Activated CD8-positive, alpha-beta memory T cell treated with anti-CD3 and anti-CD28 coated beads, Interleukin-2, amount 50 U/mL, for 24 hours (primary cell): ENCODE results near the gene WDR59.
A peak's percentile ranks its signal among the peaks of the same experiment; 100 is the strongest.
"Not testable (repeated sequence)": the region's sequence is repeated elsewhere in the genome, so short reads cannot be mapped to it uniquely, and the experiment has no call there.

Experiments
- DNase-seq: peaks from one replicate; pipeline ENCODE4 v3.0.0-alpha.2; 2020; ENCODE audit errors: extremely low read depth

The WDR59 gene, protein sequence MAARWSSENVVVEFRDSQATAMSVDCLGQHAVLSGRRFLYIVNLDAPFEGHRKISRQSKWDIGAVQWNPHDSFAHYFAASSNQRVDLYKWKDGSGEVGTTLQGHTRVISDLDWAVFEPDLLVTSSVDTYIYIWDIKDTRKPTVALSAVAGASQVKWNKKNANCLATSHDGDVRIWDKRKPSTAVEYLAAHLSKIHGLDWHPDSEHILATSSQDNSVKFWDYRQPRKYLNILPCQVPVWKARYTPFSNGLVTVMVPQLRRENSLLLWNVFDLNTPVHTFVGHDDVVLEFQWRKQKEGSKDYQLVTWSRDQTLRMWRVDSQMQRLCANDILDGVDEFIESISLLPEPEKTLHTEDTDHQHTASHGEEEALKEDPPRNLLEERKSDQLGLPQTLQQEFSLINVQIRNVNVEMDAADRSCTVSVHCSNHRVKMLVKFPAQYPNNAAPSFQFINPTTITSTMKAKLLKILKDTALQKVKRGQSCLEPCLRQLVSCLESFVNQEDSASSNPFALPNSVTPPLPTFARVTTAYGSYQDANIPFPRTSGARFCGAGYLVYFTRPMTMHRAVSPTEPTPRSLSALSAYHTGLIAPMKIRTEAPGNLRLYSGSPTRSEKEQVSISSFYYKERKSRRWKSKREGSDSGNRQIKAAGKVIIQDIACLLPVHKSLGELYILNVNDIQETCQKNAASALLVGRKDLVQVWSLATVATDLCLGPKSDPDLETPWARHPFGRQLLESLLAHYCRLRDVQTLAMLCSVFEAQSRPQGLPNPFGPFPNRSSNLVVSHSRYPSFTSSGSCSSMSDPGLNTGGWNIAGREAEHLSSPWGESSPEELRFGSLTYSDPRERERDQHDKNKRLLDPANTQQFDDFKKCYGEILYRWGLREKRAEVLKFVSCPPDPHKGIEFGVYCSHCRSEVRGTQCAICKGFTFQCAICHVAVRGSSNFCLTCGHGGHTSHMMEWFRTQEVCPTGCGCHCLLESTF

DNA sequence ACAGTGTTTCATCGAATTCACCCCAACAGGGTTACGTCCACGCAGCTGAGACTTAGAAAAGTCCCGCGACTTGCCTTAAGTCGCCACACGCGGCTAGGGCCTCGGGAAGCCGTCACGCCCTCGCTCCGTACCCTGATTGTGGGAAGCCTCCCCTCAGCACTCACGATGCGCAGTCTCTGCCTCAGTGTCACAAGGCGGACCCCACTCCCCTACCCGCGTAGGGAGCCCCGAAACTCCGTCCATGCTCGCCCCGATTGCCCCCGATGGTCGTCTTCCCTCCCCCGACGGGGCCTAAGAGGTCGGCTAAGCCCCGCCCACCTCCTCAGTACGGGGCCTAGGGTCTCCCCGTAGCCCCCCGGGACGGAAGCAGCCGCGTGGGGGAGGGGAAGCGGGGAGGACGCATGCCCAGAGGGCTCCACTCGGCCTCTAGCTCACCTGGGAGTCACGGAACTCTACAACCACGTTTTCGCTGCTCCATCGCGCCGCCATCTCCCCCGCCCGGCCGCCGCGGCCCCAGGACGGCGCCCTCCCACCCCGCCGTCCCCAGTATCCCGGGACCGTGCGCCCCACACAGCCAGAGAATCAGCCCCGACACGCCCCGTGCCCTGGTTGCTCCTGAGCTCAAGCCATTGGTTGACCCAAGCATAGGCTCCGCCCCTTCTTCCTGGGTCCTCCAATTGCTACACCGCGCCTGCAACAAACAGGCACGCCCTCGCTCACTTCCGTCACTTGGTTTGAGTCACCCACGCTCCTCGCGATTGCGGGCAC lies at the start of gene WDR59:
Gene WDR59, minus strand, starts transcription at position 595 of the 768 bp plus-strand sequence. Its CDS starts 106 bp downstream, at position 489.
- peak; percentile 98 for DNase-seq

DNA sequence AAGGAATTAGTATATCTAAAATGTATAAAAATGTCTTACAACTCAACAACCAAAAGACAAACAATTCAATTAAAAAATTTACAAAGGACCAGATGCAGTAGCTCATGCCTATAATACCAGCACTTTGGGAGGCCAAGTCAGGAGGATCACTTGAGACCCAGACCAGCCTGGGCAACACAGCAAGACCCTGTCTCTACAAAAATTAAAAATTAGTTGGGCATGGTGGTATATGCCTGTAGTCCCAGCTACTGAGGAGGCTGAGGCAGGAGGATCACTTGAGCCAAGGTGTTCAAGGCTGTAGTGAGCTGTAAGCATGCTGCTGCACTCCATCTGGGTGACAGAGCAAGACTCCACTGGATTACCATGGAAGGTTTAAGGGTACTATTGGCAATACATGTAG lies 47.7 kb upstream of the WDR59 start:
- no peak for DNase-seq

DNA sequence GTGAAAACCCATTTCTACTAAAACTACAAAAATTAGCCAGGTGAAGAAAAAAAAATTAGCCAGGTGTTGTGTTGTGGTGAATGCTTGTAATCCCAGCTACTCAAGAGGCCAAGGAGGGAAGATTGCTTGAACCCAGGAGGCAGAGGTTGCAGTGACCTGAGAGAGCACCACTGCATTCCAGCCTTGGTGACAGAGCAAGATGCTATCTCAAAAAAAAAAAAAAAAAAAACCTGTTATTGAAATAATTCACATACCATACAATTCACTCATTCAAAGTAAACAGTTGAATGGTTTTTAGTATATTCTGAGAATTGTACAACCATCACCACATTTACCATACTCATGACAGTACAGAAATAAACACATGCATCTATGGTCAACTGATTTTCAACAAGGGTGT lies 44.9 kb upstream of the WDR59 start:
- no peak for DNase-seq

DNA sequence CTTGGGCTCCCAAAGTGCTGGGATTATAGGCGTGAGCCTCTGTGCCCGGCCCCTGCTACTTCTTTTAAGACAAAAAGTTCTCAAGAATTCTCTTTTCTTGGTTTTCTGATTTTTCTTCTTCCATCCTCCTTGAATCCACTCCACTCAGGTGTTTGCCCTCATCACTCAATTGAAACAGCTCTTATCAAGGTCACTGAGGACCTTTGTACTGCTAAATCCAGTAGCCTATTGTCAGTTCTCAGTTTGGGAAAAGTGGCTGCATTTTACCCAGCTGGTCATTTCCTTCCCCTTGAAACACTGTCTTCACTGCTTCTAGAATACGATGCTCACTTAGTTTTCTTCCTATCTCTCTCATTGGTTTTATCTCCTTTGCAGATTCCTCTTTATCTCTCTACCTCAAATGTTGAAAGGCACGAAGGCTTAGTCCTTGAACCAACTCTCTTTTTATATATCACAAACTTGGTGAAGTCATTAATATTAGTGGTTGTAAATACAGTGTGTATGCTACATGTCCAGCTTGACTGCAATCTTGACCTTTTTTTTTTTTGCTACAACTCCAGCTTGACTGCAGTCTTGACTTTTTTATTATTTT lies 43.7 kb upstream of the WDR59 start:
- DNase-seq = no peak

DNA sequence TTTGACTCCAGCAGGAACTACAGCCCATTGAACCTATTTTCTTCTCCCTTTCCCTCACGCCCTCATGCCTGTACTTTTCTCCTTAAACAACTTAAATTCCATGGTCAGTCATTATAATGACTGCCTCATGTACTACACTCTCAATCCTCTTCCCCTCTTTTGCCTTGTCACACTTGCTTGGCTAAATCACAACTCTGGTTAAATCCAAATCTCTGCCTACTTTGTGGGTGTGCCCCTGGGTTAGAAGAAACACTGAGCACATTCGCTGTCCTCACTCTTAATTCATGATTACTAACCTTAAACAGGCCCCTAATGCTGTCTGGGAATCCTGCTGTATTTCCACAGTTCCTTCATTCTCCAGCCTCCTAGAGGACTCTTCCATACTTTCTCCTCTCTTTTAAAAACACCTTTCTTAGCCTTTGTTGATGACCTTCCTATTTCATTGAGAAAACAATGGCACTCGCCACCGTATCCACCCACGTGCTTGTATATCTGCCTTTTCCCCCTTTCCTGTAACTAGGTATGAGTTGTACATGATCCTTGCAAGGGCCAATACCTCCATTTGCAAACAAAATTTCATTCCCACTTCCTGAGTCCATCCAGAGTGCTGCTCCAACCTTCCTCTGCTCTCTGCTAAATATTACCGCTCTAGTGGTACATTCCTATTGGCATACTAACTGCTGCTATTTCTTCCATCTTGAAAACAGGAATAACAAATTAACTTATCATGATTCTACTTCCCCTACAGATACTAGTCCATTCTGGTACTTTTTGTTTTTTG lies 42.8 kb upstream of the WDR59 start:
- DNase-seq = no peak

DNA sequence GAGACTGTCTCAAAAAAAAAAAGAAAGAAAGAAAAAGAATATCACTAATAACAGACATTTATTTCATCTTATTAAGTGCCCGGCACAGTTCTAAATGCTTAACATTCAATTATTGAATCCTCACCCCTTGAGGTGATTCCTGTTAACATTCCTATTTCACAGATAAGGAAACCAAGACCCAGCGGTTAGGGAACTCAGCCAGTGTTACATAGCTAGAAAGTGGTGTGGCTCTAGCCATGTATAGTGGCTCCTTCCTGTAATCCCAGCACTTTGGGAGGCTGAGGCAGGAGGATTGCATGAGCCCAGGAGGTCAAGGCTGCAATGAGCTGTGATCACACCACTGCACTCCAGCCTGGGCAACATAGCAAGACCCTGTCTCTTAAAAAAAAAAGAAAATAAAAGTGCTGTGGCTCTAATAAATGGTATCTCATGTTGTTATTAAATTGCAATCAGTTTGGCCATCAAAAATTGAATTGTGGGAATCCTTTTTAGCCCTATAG lies 42.0 kb upstream of the WDR59 start:
- no peak for DNase-seq

DNA sequence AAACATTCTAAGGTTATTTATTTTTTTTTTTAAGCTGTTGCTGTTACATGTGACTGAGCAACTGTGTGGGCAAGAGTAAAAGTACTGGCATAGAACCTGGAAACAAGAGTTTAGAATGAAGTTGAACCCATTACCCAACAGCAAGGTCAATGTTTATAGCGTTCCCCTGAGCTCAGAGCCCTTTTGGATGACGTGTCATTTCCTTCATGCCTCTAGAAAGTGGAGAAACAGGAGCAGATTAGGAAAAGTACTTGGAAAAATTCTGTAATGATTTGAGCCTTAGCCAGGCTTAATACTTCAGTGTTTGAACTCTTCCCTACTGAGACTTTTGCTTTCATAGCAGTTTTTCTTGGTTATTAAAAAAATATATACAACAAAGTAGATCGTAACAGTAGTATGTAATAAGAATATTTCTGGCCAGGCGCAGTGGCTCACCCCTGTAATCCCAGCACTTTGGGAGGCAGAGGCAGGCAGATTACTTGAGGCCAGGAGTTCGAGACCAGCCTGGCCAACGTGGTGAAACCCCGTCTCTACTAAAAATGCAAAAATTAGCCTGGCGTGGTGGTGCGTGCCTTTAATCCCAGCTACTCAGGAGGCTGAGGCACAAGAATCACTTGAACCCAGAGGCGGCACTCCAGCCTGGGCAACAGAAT lies 41.4 kb upstream of the WDR59 start:
- DNase-seq = not testable (repeated sequence)

DNA sequence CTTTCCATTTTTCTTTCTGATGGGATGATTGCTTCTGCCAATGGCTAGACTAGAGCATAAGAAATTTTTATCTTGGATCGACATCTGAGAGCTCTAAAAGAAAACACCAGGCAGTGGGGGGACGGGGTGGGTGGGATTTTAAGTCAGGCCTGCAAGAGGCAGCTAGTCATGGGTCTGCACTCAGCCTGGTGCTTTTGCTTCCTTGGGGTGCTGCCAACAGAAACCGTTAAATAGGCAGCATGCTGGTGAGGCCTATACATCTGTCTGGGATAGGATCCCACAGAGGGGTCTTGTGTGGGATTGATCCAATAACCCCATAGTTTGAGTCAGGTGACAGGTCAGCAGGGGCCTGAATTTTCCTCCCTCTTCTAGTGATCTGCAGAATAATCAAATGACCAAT lies 40.8 kb upstream of the WDR59 start:
- DNase-seq = no peak

DNA sequence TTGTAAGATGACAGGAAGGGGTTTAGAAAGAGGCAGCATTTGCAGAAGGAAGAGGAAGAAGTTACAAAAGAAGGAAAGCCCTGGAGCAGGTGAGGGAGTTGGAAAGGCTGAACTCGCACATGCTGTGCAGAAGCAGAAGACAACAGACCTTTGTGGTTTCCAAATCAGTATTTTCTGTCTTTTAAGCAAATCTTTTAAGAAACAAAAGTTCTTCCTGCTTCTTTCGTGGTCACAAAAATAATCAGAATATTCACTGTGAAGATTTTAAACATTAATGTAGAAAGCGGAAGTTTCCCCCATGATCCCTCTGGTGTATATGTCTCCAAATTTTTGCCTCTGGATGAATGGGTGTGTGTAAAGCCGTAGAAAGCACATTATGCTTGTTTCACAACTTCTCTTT lies 39.7 kb upstream of the WDR59 start:
- no peak for DNase-seq

DNA sequence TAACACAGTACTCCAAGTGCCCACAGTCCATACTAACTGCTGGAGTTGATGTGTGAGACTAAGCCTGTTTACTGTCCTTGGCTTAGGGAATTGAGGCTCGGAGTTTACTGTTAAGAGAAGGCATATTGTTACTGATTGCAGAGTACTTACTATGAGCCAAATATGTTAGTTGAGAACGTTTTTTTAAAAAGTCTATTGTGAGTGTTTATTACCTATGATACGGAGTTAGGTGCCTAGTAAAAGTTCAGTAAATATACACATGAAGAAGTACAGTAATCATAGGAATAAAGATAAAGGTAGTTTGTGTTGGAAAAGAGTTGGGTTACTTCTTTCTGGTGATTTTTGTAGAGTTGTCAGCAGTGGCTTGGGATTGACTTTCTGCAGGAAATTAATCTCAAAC lies 39.3 kb upstream of the WDR59 start:
- no peak for DNase-seq

DNA sequence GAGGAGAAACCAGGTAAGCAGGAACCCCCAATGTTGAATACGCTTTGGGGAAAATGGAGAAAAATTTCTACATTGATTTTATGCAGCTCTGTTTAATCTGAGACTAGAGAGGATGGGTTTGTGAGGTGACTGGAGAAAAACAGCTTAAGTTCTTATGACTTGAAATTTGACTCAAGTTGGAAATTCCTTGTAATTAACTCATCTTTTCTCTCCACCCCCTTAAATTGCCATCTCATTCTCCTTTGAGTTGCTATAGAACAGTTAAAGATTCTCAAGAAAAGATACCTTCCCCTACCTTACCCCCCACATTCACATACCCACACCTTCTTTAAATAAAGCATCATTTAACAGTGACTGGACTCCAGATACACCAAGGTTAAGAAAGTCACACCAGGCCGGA lies 38.1 kb upstream of the WDR59 start:
- no peak for DNase-seq

DNA sequence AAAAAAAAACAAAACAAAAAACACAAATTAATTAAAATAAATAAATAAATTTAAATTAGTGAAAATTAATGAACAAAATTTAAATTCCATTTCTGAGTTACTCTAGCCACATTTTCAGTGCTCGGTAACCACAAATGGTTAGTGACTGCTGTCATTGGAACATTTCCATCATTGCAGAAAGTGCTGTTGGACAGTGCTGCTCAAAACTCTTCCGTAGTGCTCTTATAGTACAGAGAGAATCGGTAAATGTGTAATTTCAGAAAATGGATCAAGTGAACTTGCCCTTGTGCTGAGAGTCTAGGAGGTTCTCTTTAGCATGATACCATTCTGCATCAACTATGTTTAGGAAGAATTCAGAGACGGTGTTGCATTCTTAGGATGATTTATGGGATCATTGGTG lies 37.6 kb upstream of the WDR59 start:
- DNase-seq = no peak

DNA sequence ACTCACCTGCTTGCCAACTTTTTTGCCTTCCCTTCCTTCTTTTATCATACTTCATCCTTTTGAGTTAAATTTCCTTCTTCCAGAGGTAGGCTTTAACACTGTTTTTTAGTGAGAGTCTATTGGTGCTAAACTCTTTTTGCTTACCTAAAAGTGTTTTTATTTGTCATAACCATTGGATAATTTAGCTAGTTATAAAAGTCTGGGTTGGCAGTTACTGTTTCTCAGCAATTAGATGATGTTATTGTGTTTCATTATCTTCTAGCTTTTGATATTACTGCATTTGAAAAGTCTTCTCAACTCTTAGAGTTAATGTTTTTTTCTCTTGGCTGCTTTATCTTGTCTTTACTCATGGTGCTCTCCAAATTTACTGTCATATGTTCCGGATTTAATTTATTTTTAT lies 36.5 kb upstream of the WDR59 start:
- DNase-seq = no peak

DNA sequence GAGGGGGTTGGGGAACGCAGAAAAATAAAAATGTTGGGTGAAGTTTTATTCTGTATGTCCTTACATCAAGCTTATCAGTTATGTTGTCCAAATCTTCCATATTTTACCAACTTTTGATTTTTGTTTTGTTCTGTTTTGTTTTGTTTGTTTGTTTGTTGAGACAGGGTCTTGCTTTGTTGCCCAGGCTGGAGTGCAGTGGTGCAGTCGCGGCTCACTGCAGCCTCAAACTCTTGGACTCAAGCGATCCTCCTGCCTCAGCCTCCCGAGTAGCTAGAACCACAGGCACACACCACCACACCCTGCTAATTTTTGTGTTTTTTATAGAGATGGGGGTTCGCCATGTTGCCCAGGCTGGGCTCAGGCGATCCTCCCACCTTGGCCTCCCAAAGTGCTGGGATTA lies 34.7 kb upstream of the WDR59 start:
- DNase-seq = no peak

DNA sequence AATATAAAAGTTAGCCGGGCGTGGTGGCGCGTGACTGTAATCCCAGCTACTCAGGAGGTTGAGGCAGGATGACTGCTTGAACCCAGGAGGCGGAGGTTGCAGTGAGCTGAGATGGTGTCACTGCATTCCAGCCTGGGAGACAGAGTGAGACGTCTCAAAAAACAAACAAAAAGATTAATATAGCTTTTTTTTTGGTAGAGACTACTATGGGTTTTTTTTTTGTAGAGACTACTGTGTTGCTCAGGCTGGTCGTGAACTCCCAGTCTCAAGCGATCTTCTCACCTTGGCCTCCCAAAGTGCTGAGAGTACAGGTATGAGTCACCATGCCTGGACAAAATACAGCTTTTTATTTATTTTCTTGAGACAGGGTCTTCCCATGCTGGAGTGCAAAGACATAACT lies 34.1 kb upstream of the WDR59 start:
- no peak for DNase-seq

DNA sequence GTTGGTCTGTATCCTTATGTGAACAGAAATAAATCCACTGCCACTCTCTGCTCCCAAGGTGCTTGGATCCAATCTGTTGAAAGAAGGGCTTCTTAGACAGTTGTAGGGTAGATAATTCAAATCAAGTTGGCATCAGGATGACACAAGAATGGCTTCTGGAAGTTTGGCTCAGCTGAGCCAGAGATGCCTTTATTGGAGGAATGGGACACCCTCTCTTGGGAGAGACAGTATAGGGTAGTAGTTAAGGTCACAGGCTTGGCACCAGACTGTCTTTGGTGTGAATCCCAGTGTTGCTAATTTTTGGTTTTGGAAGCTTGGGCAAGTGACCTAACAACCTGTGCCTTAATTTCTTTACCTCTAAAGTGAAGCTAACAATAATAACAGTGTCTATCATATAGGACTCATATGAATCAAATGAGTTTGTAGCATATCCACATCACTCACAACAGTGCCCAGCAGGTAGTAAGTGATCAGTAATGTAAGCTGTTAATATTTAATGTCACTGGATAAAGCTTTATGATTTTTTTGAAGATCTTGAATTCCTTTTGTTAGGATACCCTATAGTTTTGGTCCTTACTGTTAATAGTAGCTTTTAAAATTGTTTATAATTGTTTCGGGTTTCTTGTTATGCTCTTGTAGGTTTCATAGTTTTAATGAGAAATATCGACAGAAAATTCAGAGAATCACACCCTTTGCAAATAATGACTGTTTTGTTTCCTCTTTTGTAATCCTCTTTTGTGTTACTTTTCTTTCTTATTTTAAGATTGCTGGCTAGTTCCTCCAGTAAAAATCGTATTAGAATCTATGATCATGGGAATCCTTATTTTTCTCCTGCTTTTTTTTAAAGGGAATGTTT lies 33.0 kb upstream of the WDR59 start:
- DNase-seq = no peak

DNA sequence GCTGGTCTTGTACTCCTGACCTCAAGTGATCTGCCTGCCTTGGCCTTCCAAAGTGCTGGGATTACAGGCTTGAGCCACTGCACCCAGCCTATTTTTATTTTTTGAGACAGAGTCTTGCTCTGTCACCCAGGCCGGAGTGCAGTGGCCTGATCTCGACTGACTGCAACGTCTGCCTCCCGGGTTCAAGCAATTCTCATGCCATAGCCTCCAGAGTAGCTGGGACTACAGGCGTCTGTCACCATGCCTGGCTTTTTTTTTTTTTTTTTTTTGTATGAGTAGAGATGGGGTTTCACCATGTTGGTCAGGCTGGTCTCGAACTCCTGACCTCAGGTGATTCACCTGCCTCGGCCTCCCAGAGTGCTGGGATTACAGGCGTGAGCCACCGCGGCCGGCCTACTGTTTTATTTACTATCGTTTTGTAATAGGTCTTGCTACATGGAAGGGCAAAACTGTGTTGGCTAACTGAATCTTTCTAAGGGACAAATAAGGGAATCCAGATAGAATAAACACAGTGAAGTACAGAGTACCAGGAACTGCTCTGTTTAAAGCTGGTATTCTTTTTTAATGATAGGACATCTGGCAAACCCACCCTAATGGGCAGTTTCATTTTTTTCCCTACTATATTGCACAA lies 31.6 kb upstream of the WDR59 start:
- DNase-seq = not testable (repeated sequence)

DNA sequence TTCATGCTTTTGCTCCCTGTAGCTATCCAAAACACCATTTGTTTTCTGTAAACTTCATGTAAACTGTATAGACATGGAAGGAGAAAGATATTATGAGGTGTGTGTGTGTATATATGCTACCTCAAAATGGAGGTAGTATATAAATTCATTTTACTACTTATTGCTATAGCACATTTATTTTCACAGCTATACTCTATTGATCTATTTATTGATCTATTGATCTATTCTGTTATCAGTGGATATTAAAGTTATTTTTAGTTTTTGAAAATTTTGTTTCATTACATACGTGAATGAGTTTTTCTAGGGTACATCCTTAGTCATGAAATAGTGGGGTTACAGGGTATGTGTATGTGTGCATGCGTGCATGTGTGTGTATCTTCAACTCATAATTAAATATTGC lies 29.4 kb upstream of the WDR59 start:
- no peak for DNase-seq

DNA sequence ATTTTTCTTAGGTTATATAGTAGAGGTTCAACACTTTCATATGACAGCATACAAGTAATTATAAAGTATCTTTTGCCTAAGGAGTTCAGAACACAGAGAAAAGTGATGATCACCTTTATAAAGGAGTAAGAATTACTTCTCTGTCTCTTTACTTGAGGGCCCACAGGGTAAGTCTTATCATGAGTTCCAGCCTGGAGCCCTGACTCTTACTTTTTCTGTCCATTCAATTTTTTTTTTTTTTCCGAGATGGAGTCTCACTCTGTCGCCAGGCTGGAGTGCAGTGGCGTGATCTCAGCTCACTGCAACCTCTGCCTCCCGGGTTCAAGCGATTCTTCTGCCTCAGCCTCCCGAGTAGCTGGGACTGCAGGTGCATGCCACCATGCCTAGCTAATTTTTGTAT lies 28.2 kb upstream of the WDR59 start:
- not testable (repeated sequence) for DNase-seq
